Brain pericyte (primary cell): ENCODE data around the gene COL16A1.
"Not testable (repeated sequence)": the region's sequence is repeated elsewhere in the genome, so short reads cannot be mapped to it uniquely, and the experiment has no call there.

ENCODE experiments used
- DNase-seq: peaks from one replicate; pipeline ENCODE4 v3.0.0-alpha.2; 2012; ENCODE audit warnings: low read depth, low spot score

COL16A1 gene

DNA sequence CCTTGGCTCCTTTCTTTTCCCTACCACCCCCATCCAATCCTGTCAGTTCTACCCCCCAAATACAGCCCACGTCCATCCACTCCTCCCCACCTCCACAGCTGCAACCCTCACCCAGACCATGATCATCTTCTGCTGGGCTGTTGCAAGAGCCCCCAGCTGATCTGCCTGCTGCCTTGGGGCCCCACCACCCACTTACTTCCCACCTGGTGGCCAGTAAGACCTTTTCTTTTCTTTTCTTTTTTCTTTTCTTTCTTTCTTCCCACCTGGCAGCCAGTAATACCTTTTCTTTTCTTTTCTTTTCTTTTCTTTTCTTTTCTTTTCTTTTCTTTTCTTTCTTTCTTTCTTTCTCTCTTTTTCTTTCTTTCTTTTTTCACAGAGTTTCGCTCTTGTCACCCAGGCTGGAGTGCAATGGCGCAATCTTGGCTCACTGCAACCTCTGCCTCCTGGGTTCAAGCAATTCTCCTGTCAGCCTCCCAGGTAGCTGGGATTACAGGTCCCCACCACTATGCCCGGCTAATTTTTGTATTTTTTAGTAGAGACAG lies 3.3 kb upstream of the COL16A1 start:
- DNase-seq: not testable (repeated sequence)

DNA sequence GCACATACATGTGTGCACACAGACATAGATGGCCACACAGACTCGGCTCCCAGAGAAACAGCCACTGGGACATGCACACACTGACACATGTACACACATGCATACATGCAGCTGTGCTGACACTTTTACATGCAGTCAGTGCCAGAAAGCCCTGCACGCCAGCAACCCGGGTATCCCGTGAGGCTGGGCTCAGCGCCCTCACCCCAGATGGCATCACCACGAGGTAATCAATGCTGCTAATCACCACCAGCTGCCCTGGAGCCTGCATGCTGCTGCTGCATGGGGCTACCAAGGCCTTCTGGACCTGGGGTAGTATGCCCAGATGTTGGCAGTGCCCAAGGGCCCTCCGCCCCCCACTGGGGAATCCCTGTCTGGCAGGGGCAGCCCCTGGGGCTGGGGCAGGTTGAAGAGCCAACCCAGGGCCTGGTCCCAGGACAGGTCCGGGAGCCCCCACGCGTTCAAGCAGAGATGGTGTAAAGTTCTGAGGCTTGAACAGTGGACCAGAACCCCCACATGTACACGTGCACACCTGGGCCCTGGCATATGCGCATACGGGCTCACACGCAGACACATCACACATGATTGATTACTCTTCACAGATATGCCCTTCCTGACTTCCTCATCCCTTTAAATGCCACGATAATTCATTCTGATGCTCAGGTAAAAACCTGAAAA lies 2.7 kb upstream of the COL16A1 start:
- DNase-seq: no peak

DNA sequence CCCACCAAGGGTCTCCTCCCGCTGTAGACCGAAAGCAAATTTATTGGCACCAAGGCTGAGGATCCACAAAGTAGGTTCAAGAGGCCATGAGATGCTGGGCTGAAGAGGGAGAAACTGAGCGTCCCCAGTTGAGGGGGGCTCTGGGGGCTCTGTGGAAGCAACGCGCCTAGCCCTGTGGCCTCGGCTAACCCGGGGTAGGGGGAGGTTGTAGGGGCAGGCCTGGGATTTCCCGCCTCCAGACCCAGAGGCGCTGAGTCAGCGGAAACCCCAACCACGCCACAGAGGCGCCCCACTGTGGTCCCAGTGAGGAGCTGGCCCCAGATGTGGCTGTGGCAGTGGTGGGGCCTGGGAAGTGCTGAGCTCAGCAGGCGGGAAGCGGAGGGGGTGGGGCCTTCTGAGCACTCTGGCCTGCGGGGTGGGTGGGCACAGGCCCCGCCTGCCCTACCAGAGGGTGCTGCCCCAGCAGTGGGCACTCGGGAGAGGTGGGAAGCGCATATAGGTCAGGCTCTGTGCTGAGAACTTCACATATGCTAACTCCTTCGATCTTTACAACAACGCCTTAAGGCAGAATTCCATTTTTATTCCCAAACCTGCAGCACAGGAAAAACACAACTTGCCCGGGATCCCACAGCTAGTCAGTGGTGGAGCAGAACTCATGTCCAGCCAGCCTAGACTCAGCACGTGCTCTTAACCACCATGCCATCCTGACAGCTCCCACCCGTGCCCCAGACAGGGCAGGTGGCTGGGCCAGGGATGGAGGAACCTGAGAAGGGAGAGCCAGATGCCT lies 1.5 kb upstream of the COL16A1 start:
- DNase-seq: no peak

DNA sequence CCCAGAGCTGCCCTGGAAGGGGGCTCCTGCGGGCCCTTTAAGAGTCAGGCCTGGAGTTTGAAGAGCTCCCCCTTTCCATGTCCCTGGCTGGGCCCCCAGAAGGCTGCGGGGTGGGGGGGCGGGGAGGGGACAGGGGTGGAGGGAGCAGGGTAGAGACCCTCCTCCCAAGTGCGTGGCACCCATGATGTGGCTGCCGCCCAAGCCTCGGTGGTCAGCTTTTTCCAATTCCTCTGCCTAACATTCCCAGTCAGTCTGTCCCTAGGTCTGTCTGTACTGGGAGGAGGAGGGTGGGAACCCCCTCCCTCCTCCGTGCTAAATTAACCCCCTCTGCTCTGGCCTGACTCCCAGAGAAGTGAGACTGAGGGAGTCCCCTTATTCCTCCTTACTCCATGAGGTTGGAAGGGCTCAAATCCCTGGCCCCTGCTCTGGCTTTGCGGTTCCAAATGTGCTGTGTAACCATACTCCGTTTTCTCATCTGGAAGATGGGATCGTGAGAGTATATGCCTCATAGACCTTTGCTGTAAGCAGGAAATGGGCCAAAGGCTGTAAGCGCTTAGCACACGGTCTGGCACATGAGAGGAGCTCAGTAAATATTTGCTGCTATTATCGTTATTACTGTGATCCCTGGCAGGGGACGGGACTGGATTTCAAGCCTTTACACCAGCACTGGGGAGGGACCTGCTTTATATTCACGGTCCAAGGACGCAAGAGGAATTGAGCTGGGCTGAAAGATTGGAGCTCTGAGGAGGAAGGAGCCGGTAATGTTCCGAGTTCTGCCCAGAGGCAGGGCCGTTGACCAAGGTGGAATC lies 658 bp upstream of the COL16A1 start:
- DNase-seq: no peak

DNA sequence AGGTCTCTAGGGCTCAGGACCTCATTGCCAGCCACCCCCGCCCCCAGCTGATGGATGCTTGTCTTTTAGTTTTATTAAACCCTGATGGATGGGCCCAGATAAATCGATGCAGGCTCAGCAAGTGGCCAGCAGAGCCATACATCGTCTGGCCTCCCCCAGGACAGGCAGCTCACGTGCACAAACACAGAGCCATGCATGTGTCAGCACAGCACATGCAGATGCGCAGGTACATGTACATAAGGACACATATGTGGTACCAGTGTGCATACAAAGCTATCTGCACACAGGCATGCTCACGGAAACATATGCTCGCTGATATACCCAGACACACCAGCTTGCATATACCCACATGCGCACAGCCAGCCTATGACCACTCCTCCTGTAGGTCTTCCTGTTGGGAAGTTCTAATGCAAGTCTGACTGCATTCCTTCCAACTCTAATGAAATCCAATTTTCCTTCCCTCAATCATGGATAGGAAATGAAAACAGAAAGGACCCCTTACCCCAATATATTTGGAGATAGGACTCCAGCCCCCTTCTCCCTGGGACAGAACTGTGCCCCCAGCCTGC lies 897 bp downstream of the COL16A1 start:
- DNase-seq: no peak

DNA sequence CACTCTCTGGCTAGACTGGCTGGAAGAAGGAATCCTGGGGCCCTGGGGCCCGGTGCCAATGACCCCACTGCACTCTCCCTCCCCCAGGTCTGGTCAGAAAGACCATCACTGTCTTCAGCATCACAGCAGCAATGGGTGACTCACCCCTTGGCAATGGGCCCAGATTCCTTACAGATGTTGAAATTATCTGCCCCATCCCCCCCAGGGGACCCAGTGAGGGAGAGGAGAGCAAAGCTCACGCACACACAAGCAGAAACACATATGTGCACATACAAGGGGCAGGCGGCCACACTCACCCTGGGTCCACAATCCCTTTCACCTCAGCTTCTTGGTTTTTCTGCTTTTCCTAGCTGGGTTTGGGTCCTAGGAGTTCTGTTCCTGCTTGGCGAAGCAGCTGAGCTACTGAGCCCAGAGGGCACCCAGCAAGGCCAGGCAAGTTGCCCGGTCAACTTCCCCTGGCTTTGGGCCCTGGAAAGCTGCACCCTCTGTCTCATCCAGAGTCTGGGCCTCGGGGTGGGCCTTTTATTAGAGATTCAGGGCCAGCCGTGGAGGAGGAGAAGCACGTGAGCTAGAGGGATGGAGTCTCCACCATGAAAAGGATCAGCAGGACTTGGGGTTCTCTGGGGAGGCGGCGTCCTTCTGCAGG lies 2.6 kb downstream of the COL16A1 start:
- DNase-seq: peak; percentile 94

DNA sequence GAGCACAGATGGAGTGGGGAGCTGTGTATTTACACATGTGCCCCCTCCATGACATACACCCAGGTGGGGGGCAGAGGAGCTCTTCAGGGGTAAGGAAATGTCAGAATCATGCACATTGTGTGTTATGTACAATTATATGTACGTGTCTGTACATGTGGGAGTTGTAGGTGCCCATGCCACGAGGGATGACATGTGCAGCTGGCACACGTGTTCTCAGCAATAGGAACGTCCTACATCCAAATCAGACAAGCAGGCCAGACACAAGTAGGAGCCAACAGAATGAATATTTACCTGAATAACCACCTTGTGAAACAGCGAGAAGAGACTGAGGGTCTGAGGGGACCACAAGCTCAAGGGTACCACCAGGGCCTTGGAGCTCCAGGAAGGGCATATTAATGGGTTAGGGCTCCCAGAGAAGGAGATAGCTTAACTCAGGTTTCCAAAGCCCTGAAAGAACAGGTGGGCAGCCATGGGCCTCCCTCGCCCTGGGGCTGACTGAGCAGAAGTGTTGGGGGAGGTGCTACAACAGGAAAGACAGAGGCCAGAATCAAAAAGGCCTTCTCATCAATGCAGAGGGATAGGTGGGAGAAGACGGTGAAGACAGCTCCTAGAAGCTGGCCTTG lies 3.2 kb downstream of the COL16A1 start:
- DNase-seq: no peak

DNA sequence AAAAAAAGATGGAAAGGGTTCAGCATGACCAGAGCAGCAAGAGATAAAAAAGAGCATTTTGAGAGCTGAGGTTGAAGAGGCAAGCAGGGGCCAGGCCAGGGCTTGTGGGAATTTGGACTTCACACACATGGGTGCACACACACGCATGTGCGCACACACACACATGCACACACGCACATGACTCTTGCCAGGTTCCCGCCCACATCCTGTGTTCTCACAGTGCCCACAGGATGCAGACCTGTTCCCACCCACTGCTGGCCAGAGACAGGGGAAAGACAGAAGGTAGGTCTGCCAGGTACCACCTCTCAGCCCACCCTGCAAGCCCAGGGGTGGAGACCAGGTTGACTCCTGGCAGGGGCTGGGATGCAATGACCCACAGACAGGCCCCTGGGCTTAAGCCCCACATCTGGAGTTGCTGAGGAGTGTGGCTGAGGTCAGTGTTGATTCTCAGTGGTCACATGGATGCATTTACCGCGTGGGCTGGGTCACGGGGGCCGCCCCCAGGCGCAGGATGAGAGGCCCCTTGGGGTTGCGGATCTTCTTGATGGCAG lies 4.4 kb downstream of the COL16A1 start:
- no peak for DNase-seq

DNA sequence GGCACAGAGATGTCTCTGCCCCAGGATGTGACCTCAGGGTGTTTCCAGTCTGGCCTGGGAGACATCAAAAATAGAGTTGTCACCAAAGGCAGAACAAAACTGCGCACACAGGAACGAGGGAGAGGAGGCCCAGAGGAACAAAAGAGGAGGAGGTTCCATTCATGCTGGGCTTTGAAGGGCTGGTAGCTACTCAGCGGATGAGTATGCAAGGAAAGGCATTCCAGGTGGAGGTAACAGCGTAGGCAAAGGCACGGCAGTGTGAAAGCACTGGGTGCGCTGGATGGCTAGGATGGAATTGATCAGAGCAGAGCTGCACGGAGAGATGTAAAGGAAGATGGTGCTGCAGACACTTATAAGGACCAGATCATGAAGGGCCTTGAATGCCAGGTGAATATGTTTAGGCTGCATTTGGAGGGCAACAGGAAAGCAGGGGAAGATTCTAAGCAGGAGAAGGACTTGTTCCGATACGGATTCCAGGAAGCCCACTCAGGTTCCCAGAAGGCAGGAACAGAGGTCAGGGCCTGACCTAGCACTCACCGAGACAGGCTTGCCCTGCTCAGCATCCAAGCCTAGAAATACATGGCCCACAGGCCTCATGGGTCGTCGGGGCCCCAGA lies 6.3 kb downstream of the COL16A1 start:
- DNase-seq: no peak

DNA sequence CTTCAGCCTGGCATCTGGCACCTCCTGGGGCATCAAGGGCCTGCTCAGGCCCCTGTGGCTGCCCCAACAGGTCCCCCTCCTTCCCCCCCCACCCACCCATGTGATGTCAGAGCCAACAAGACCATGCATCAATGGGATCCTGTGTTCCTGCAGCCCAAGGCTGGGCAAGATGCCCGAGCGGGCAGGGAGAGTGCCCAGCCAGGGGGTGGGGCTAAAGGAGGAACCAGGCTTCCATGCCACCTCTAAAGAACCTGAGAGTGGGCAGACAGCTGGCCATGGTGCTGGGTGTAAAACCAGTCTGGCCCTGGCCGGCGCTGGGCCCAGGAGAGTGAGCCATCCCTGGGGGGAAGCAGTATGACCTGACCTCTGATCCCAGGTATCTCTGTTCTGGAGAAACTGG lies 7.6 kb downstream of the COL16A1 start:
- DNase-seq: no peak

DNA sequence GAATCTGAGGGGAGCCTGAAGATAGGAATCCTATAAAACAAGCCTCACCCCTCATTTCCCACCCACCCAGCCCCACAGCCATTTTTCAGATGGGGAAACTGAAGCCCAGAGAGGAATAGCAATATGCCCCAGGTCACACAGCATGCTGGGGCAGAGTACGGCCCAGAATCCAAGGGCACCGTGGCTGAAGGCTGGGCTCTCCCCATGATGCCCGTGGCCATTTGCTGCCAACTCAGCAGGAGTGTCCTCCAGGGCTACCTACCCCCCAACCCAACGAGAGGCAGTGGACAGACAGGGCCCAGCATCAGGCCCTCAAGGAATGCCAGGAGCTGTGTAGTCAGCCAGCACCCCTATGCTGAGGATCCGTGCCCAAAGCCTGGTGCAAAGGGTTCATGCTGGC lies 8.5 kb downstream of the COL16A1 start:
- no peak for DNase-seq

DNA sequence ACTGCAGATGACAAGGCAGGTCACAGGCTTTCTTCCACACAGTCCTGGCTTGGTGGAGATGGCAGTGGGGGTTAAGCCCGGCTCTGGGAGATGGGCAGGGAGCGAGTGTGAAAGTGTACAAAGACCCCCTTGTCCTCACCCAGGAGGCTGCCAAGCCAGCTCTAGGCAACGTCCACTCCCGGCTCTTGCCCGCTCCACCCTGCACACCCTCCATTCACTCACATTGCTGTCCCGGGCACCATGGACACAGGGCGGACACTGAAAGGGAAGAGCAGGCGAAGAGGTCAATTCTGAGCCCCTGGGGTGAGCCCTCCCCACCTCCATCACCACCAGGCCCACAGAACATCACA lies 8.9 kb downstream of the COL16A1 start:
- no peak for DNase-seq

DNA sequence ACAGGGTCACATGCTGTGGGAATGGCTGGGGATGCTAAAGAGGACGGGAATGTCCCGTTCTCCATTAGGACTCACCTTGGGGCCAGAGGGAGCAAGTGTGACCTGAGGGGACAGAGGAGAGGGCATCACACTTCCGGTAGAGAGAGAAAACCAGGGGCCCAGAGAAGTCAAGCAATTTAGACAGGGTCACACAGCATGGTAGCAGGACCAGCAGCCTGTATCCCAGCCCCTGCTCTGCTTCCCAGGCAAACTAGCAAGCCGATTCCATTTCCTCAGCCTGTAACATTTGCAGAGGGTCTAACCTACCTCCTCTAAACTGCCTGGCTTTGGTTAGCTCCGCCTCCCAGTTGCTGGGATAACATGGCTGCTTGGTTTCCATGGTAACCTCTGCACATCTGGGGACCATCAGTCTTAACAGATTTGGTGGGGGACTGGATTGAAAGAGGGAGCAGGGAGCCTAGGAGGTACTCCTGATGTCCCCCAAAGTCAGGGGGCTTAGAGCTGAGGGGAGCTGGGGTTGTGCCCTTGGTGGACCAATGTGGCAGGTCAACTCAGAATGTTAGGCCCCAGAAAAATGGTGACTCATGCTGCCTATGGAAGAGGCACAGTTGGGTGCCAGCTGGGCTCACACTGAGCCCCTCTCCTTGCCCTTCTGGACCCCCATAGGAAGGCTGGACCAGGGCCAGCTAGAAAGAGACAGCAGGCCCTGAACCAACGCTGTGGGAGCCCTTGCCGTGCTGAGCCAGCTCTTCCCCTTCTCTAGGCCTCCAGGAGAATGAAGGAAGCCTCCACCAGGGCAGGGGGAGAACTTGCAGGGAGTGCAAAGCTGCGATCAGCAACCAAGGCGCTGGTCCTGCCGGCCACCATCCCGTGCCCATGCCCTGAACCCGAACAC lies 9.5 kb downstream of the COL16A1 start:
- peak; percentile 81 for DNase-seq

DNA sequence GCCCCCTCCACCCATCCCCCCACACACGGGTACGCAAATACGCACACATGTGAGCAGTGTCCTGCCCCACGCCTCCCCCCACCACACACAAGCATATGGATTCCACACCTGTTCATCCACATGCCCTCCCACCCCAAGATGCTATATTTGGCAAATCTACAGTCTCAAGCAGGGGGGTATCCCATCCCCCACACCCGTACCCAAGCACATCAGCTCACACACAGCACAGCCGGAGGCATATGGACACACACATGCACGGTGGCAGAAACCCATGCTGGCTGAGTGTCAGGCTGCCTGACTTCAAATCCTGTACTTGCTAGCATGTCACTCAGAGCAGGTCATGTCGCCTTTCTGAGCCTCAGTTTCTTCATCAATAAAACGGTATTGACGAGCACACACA lies 10.6 kb downstream of the COL16A1 start:
- no peak for DNase-seq

DNA sequence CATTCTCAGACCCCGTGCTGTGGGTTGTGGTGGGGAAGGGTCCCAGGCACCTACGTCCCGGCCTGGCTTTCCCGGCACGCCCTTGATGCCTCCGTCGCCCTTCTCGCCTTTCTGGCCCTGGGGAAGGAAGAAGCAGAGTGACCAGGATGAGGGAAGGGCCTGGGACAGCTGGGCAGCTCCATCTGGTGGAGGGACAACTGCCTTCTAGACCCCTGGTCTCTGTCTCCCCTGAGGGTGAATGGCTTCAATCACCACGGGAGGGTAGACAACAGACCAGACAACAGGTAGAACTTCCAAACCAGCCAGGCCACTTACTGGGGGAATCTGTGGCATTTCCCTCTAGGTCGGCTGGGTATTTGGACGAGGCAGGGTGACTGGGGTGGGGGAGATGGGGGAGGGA lies 11.9 kb downstream of the COL16A1 start:
- no peak for DNase-seq

DNA sequence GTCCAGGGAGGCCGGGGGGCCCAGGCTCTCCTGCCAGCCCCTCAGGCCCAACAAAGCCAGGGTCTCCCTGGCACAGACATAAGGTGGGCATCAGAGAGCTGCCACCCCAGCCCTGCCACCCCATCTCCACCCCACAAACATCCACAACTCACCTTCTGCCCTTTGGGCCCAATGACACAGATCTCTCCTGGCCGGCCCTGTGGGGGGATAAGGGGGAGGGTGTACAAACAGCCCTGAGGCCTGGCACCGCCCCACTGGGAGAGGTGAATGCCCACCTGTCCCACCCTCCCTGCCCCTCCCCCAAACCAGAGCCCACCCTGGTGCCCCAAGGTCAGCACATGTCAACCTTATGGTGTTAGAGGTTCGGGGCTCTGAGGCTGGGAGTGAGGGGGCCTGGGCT lies 12.4 kb downstream of the COL16A1 start:
- no peak for DNase-seq

DNA sequence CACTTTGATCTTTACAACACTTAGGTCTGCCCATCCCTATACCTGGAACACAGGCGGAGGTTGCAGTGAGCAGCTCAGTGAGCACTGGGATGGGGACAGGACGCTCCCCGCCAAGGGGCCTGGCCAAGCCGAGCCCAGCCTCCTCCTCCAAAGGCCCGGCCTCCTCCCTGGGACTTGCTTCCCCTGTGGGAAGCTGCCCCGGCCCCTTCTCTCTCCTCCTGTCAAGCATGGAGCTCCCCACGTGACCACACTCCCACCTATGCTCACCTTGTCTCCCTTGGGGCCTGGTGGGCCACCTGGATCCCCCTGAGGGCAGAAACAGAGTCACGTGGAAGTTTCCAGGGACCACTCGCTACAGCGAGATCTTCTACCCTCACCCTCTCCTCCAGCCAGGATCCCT lies 12.9 kb downstream of the COL16A1 start:
- DNase-seq: no peak

DNA sequence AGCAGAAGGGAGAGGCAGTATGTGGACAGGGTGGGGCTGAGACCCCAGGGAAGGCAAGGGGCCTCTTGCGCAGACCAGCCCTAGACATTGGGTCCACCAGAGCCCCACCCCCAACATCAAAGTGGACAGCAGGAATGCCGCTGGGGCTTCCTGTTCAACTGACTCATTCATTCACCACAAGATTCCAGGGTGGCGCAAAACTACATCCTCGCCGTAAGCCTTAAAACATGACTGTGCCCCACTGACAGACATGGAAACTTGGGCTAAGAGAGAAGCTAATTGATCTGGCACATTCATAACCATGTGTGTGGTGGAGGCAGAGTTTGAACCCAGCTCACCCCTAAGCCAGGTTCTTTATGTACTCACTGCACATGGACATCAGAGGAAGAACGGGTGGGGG lies 14.0 kb downstream of the COL16A1 start:
- no peak for DNase-seq

DNA sequence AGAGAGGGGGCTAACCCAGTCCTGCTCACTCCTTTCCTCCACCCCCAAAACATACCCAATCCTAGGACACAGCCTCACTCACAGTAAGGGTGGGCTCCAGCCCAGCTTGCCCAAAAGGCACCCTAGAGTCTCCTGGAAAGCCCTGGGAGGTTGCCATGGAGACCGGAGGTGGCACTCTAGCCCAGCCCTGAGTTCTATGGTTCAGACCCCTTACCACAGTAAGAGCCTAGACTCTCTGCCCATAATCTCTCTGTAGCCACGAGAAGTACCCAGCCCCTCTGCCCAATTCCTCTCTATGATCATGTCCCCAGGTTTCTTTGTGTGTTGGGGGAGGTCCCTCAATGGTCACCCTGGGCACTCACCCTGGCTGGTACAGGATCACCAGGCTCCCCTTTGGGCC lies 14.4 kb downstream of the COL16A1 start:
- no peak for DNase-seq
